AG08396 (cell line): ENCODE results near the gene UTP25.
A peak's percentile ranks its signal among the peaks of the same experiment; 100 is the strongest.
"Not testable (repeated sequence)": the region's sequence is repeated elsewhere in the genome, so short reads cannot be mapped to it uniquely, and the experiment has no call there.

ENCODE experiments used
- DNase-seq: peaks from one replicate; pipeline ENCODE4 v3.0.0; 2012; ENCODE audit warnings: low spot score, mixed read lengths

The UTP25 gene

GRCh38 chr1:209871430-209871829 is 43.7 kb downstream of the UTP25 start:
- DNase-seq: no peak

DNA sequence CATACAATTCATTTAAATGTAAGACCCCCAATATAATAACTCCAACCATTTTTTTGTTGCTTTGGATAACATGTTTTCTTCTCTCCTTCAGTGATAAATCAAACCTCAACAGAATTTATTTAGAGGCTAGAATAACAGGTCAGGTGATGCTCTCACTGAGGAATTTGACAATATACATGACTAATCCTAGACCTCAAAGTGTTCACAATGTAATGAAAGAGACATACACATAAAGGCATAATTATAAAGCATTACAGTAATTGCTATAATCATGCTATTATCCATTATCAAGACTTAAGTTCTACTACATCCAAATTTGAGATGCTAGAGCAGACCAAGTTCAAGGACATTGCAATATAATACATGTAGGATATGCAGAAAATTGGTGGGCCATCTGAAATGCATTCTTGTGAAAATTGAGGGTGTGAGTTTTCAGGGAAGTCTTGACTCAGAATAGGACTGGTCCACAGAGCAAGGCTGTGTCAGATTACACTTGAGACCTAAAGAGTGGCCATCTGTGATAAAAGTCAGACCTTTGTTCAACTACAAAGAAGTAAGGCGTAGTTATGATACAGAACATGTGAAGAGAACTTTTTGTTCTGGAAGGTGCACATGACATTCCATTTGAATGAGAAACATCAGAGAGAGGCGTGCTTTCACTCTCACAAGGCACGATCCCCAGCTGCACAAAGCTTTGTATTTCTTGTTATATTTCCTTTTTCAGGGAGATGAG is 45.5 kb downstream of the UTP25 start:
- no peak for DNase-seq

- DNase-seq: peak; percentile 59
These were observed 47.7 kb downstream of the UTP25 start for GRCh38 chr1:209875515-209875914.

GRCh38 chr1:209876078-209876800 is 48.5 kb downstream of the UTP25 start:
- DNase-seq: no peak

- DNase-seq: no peak
These were observed 49.5 kb downstream of the UTP25 start for GRCh38 chr1:209877087-209877764.

DNA sequence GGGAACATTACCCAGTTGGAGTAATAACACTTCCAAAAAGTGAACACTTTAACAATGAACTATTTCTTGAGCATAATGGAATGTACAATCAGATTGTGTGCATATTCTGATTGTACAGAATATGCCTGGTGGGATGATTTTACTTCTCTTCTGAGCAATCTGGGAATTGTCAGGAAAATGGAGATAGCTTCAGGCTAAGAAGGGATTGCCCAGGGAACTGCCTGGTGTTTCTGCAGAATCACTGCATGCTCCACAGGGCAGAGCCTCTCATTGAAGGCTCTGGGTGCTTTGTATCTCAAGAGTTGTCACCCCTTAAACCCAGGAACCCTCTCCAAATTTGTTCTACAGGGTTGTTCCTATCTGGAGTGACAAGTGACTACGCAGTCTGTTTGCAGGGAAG is 51.2 kb downstream of the UTP25 start:
- DNase-seq: no peak

DNA sequence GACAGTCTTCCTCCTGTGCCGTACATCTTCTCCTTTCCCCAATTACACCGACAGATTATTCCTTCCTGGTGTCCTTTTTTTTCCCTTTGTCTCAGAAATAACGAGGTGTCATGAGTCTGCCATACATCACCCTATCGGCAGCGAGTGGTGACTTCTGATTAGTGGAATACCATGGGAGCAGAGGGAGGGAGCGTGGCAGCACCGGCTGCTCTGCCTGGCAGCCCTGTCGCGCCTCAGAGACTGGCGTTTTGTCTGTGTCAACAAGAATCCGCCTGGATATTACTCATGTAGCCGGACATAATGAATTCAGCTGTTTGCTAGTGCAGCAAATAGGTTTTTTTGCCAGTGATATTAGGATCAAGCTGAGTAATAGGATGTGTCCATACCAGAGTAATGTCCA is 51.8 kb downstream of the UTP25 start:
- no peak for DNase-seq

DNA sequence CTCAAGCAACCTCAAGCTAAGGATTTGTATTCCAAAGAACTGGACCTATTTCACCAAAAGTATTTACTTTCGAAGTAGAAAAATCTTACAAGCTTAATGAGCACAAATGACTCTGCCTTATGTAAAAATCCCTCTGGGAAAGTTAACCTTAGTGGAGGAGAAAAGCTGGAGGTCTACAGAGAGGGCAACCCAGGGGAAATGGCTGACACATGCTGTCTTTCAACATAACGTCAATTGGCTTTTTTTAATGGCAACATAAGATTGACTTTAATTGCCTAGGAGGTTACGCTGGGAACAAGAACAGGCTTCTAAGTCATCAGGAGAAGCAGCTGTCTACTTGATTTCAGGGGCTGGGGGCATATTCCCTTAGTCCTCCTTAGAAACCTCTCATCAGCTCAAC is 52.3 kb downstream of the UTP25 start:
- no peak for DNase-seq

DNA sequence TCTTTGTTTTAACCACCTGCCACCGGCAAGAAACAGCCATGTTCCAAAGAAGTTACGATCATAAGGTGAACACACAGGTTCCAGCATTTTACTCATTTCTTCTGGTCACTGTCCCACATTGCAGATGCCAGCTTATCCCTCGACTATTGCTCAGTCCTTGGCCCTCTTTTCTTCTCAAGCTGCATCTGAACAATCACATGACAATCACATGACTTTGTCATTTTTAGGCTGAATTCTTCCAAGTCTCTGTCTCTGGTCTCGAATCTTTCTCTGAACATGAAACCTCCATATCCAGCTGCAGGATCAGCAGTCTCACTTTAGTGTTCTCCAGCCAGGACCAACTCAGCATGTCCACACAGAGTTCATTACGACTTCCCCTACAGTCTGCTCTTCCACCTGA is 53.8 kb downstream of the UTP25 start:
- DNase-seq: no peak

GRCh38 chr1:209882286-209882685 is 54.5 kb downstream of the UTP25 start:
- DNase-seq: no peak

- no peak for DNase-seq
These were observed 55.2 kb downstream of the UTP25 start for GRCh38 chr1:209882942-209883340.

DNA sequence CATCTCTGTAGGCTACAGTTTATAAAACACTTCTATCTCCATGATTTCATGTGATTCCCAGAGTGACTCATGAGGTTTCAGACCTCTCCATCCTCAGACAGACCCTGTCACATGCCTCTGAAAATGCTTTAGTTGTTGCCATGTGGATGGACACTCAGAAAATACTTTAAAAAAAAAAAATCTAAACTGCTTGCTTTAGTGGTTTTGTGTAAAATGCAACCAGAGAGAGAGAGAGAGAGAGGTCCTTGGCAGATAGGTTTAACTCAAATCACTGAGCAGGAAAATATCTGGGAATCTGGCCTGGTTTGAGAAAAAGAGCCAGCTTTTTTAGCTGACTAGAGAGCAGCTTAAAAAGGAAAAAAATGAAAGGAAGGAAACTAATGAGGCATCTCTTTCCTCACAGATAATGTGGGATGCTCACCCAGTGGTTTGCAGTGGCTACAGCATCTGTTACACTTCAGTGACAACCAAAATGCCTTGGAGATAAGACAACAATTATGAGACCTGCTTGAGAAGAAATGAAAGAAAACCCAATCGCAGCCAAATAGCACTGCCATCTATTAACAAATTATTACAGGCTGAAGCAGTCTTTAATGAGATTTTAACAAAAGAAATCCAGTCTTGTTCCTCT is 55.7 kb downstream of the UTP25 start:
- peak; percentile 63 for DNase-seq

GRCh38 chr1:209884249-209884648 is 56.5 kb downstream of the UTP25 start:
- DNase-seq: no peak

GRCh38 chr1:209884665-209885117 is 56.9 kb downstream of the UTP25 start:
- DNase-seq: peak; percentile 95

DNA sequence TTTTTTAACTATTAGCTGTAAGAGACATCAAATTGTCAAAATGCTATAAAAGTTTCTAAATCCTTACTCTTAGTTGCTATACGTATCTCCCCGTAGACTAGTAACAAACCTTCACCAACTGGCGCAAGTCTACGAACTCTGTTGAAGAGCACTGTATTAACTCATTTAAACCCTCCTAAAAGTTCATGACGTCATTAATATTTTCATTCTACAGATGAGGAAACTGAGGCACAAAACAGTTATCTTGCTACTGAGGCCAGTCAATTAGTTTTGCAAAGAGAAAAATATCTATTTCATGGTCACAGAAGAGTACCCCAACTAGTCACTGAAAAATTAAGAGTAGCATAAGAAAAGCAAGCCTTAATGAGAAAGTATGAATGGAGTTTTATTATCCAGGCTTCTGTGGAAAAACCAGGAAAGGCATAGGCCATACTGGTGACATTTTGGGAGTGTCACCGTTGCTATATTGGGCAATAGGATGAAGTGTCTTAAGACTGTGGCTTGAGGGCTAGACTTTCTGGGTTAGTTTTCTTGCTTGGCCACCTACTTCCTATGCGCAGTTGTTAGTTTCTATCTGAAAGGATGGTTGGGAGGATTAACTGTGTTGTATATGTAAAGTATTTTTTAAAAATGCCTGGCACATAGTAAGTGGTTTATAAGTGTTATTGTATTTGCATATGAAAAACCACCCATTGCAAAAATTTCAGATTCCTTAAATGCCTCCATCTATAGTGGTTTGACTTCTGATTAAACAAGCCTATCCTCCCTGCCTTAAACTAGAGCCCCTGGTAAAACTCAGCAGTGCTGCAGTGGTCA is 57.8 kb downstream of the UTP25 start:
- DNase-seq: no peak

GRCh38 chr1:209886219-209886536 is 58.4 kb downstream of the UTP25 start:
- no peak for DNase-seq

DNA sequence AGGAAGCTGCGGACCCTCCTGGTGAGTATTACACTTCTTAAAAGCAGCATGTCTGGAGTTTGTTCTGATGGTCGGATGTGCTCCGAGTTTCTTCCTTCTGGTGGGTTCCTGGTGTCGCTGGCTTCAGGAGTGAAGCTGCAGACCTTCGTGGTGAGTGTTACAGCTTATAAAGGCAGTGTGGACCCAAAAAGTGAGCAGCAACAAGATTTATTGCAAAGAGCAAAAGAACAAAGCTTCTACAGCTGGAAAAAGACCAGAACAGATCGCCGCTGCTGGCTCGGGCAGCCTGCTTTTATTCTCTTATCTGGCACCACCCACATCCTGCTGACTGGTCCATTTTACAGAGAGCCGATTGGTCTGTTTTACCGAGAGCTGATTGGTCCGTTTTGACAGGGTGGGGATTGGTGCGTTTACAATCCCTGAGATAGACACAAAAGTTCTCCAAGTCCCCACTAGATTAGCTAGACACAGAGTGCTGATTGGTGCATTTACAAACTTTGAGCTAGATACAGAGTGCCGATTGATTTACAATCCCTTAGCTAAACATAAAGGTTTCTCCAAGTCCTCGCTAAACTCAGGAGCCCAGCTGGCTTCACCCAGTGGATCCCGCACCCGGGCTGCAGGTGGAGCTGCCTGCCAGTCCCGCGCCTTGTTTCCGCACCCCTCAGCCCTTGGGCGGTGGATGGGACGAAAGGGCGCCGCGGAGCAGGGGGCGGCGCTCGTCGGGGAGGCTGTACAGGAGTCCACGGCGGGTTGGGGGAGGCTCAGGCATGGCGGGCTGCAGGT is 60.7 kb downstream of the UTP25 start:
- not testable (repeated sequence) for DNase-seq

- no peak for DNase-seq
These were observed 61.3 kb downstream of the UTP25 start for GRCh38 chr1:209889077-209889418.

GRCh38 chr1:209890641-209891330 is 63.0 kb downstream of the UTP25 start:
- no peak for DNase-seq

DNA sequence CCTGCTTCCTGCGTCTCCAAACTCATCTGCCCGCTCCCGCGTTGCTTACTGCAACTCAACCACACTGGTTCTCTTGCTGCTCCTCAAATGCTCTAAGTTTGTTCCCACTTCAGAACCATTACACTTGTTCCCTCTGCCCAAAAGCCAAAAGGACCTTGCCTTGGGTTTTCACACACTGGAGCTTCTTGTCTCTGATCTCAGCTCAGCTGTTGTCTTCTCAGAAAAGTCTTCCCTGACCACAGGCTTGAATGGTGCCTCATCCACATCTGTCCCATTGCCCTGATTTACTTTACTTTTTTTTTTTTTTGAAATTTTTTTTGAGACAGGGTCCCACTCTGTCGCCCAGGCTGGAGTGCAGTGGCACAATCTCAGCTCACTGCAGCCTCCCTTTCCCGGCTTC is 66.0 kb downstream of the UTP25 start:
- DNase-seq: no peak

GRCh38 chr1:209895709-209896108 is 67.9 kb downstream of the UTP25 start:
- DNase-seq: peak; percentile 47
